Subcutaneous abdominal adipose tissue (tissue), 5 donors: ENCODE results near the gene C2orf76.

Source experiments
- H3K27ac ChIP-seq: one replicate; pipeline ENCODE4 v1.7.0; 2013; ENCODE audit warnings: low read depth, mild to moderate bottlenecking, inconsistent platforms, low read length, moderate library complexity
- H3K27me3 ChIP-seq, 5 donors: one replicate each; pipeline ENCODE4 v1.7.0; 2013; ENCODE audit warnings: low read length in 5 of 5, inconsistent platforms in 1 of 5; ENCODE audit not compliant: control insufficient read depth in 5 of 5, insufficient read depth in 4 of 5
- H3K36me3 ChIP-seq, 5 donors: one replicate each; pipeline ENCODE4 v1.7.0; 2013; ENCODE audit warnings: low read length in 5 of 5; ENCODE audit not compliant: control insufficient read depth in 5 of 5, insufficient read depth in 5 of 5
- H3K4me1 ChIP-seq, 5 donors: one replicate each; pipeline ENCODE4 v1.7.0; 2013; ENCODE audit warnings: low read length in 5 of 5, mild to moderate bottlenecking in 3 of 5, moderate library complexity in 1 of 5; ENCODE audit not compliant: control insufficient read depth in 5 of 5, insufficient read depth in 5 of 5
- H3K4me3 ChIP-seq, 5 donors: one replicate each; pipeline ENCODE4 v1.7.0; 2013; ENCODE audit warnings: low read length in 5 of 5, low read depth in 1 of 5
- H3K9ac ChIP-seq, 5 donors: one replicate each; pipeline ENCODE4 v1.7.0; 2013; ENCODE audit warnings: low read length in 5 of 5, mild to moderate bottlenecking in 4 of 5, moderate library complexity in 3 of 5
- H3K9me3 ChIP-seq, 5 donors: one replicate each; pipeline ENCODE4 v1.7.0; 2013; ENCODE audit warnings: low read length in 5 of 5; ENCODE audit not compliant: control insufficient read depth in 5 of 5
- donor health status: healthy.
- donor health status: healthy.
- donor health status: healthy.
- donor health status: healthy.
- donor health status: healthy.

C2orf76 gene

GRCh38 chr2:119339562-119339923 is 27.1 kb downstream of the C2orf76 start:
- Histone ChIP-seq H3K36me3 (peaks cover 2 to 23% (median 12%) of the 10 kb centered on the region in 5 donors), H3K4me3 (no peak overlapping the region), H3K27ac (no peak overlapping the region), H3K9me3 (no peaks in the 10 kb centered on the region), H3K9ac (no peak overlapping the region), H3K4me1 (no peaks in the 10 kb centered on the region), H3K27me3 (no peaks in the 10 kb centered on the region)

DNA sequence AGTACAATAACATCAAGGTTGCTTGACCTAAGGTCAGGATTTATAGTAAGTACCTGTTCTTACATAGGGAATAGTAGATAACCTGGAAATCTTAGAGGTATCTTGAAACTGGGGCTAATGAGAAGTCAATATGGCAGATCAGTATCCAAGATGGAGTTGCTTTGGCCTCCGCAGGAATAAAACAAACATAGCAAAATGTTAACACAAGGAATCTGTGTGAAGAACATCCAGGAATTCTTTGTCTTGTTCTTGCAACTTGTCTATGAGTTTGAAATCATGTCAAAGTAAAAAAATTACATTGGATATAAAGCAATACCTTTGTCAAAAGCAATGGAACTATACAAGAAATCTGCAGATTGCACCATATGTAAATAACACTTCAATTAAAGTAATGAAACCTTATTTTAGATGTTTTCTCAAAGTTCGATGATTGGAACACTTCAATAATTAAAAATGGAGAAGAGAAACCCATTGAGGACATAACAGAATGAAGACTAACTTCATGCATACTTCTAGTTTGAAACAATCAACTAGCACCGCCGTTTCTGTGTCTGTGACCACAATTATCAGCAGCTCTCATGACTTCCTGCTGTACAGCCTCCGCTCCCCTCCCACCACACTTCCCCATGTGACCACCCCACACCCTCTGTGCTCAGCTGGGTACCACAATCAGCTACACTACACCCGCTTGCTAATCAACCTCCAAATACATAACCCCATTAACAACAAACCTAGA is 27.6 kb downstream of the C2orf76 start:
- Histone ChIP-seq H3K4me3 (no peak overlapping the region), H3K27me3 (no peaks in the 10 kb centered on the region), H3K9ac (no peak overlapping the region), H3K9me3 (no peaks in the 10 kb centered on the region), H3K36me3 (peaks cover 2 to 23% (median 12%) of the 10 kb centered on the region in 5 donors), H3K27ac (no peak overlapping the region), H3K4me1 (no peaks in the 10 kb centered on the region)

DNA sequence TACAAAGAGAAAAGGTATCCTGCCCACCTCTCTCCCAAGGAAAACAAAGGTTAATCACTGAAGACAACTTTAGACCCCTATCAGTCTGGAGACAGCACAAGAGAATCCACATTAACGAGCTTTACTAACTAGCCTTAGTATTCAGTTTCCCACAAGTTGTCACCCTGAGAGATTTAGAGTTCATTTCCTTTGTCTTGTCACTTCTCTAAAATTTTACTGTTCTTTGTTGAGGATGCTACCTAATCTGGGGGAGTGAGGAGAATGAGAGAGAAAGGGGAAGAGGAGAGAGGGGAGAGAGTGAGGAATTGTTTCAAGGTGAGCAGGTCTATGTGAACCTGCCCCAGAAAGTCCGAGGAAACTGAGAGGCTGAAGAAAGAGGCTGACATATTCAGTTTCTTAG is 28.4 kb downstream of the C2orf76 start:
- H3K4me3 ChIP-seq: no peak overlapping the region
- no peak overlapping the region for H3K9ac ChIP-seq
- no peaks in the 10 kb centered on the region for H3K27me3 ChIP-seq
- no peak overlapping the region for H3K27ac ChIP-seq
- H3K9me3 ChIP-seq: no peaks in the 10 kb centered on the region
- H3K4me1 ChIP-seq: peaks cover 0 to 2% (median 0%) of the 10 kb centered on the region in 5 donors
- peaks cover 2 to 23% (median 12%) of the 10 kb centered on the region in 5 donors for H3K36me3 ChIP-seq

DNA sequence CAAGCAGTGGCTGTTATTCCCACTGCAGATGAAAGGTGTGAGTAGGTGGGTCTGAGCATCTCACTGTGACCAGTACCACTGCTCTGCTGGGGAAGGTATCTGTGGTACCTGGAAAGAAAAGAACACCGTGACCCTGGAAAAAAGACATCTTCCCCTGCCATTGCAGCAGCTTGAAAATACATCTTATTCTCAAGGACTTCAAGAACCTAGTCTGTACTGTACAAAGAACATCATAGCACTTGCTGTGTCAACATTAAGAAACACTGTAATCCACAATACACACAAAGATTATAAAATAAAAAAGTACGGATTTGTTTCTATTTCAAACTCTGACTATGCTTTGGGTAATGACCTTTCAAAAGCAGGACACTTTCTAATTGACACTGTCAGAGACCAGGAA is 28.9 kb downstream of the C2orf76 start:
- H3K9me3 ChIP-seq: no peaks in the 10 kb centered on the region
- no peak overlapping the region for H3K4me3 ChIP-seq
- H3K36me3 ChIP-seq: peaks cover 2 to 26% (median 12%) of the 10 kb centered on the region in 5 donors
- H3K4me1 ChIP-seq: peaks cover 0 to 2% (median 0%) of the 10 kb centered on the region in 5 donors
- H3K9ac ChIP-seq: no peak overlapping the region
- H3K27me3 ChIP-seq: no peaks in the 10 kb centered on the region
- H3K27ac ChIP-seq: no peak overlapping the region

GRCh38 chr2:119333833-119334232 is 32.8 kb downstream of the C2orf76 start:
- no peaks in the 10 kb centered on the region for H3K27me3 ChIP-seq
- no peaks in the 10 kb centered on the region for H3K9me3 ChIP-seq
- H3K27ac ChIP-seq: no peak overlapping the region
- no peak overlapping the region for H3K9ac ChIP-seq
- H3K4me3 ChIP-seq: no peak overlapping the region
- H3K36me3 ChIP-seq: peaks cover 0 to 26% (median 12%) of the 10 kb centered on the region in 5 donors
- H3K4me1 ChIP-seq: peaks cover 0 to 2% (median 0%) of the 10 kb centered on the region in 5 donors

GRCh38 chr2:119333360-119333759 is 33.3 kb downstream of the C2orf76 start:
- no peak overlapping the region for H3K27ac ChIP-seq
- peaks cover 0 to 2% (median 0%) of the 10 kb centered on the region in 5 donors for H3K4me1 ChIP-seq
- peaks cover 0 to 24% (median 9%) of the 10 kb centered on the region in 5 donors for H3K36me3 ChIP-seq
- no peak overlapping the region for H3K9ac ChIP-seq
- no peaks in the 10 kb centered on the region for H3K27me3 ChIP-seq
- H3K9me3 ChIP-seq: no peaks in the 10 kb centered on the region
- no peak overlapping the region for H3K4me3 ChIP-seq

DNA sequence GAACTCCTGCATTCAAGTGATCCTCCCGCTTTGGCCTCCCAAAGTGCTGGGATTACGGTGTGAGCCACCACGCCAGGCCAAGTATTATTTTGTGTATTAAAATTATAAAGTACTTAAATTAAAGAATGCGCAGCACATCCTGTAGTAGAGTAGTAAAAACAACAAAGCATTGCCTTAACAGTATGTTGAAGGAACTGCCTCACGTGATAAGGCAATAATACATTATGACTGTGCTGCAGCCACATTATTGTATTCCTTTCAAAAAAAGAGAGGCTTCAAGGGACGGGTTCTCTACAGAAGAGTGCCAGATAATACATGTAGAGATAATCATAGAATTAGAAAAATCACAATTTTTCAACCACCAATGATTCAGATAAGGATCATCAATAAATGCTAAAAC is 33.7 kb downstream of the C2orf76 start:
- H3K27me3 ChIP-seq: no peaks in the 10 kb centered on the region
- peaks cover 0 to 2% (median 0%) of the 10 kb centered on the region in 5 donors for H3K4me1 ChIP-seq
- H3K9ac ChIP-seq: no peak overlapping the region
- H3K36me3 ChIP-seq: peaks cover 0 to 21% (median 9%) of the 10 kb centered on the region in 5 donors
- H3K9me3 ChIP-seq: no peaks in the 10 kb centered on the region
- no peak overlapping the region for H3K27ac ChIP-seq
- no peak overlapping the region for H3K4me3 ChIP-seq

- Histone ChIP-seq H3K9ac (no peak overlapping the region), H3K36me3 (no peaks in the 10 kb centered on the region), H3K9me3 (no peaks in the 10 kb centered on the region), H3K27me3 (no peaks in the 10 kb centered on the region), H3K4me1 (peaks cover 0 to 7% (median 6%) of the 10 kb centered on the region in 5 donors), H3K4me3 (no peak overlapping the region), H3K27ac (no peak overlapping the region)
Measured at GRCh38 chr2:119327431-119327830, 39.2 kb downstream of the C2orf76 start.

GRCh38 chr2:119326938-119327337 is 39.7 kb downstream of the C2orf76 start:
- Histone ChIP-seq H3K36me3 (no peaks in the 10 kb centered on the region), H3K27ac (no peak overlapping the region), H3K27me3 (no peaks in the 10 kb centered on the region), H3K4me3 (no peak overlapping the region), H3K4me1 (peaks cover 0 to 7% (median 6%) of the 10 kb centered on the region in 5 donors), H3K9me3 (no peaks in the 10 kb centered on the region), H3K9ac (no peak overlapping the region)

GRCh38 chr2:119324685-119325270 is 41.9 kb downstream of the C2orf76 start:
- no peak overlapping the region for H3K9ac ChIP-seq
- H3K4me1 ChIP-seq: peaks cover 0 to 7% (median 6%) of the 10 kb centered on the region in 5 donors
- H3K36me3 ChIP-seq: no peaks in the 10 kb centered on the region
- H3K27me3 ChIP-seq: no peaks in the 10 kb centered on the region
- H3K9me3 ChIP-seq: no peaks in the 10 kb centered on the region
- no peak overlapping the region for H3K4me3 ChIP-seq
- H3K27ac ChIP-seq: no peak overlapping the region
